K562 (cell line): ENCODE measurements around the gene BIK.
A peak's percentile ranks its signal among the peaks of the same experiment; 100 is the strongest.

Source experiments
- EP300 ChIP-seq: IDR thresholded peaks from 2 replicates; pipeline ENCODE4 v1.6.1; 2012; ENCODE audit warnings: low read length, improper control_type of control experiment
- GABPA ChIP-seq: fragments of 200-800 bp; sonication (Bioruptor generic); conservative IDR thresholded peaks from 2 replicates; pipeline ENCODE4 v1.6.1; 2016; ENCODE audit warnings: low read depth, missing genetic modification characterization, missing compliant biosample characterization
- SP1 ChIP-seq: sonication (generic); formaldehyde crosslinking; IDR thresholded peaks from 2 replicates; pipeline ENCODE4 v1.8.1; 2022; ENCODE audit warnings: mild to moderate bottlenecking, missing genetic modification reagents
- ZNF274 ChIP-seq: IDR thresholded peaks from 2 replicates; pipeline ENCODE4 v1.6.1; 2011; ENCODE audit warnings: low read depth, mild to moderate bottlenecking, low read length, moderate library complexity, borderline replicate concordance

DNA sequence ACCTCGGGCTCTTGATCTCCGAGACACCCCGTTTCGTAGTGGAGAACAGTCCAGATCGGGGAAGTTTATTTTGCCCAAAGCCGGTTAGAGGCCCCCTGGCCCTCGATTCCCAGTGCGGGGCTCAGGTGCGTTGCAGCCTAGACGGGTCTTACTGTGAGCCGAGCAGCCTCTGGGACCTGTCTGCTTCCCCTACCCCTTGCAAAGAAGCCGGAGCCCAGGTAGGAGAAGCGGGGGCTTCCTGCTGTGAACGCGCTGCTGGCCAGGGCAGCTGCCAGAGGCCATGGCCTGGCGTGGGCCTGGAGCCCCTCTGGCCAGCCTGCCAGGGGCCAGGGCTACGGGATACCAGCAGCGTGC, 41.4 kb downstream of the BIK start:
- TF ChIP-seq ZNF274: no peak
- TF ChIP-seq SP1 (CRISPR knock-in tag): no peak
- TF ChIP-seq EP300: no peak
- 0 out of 2 replicates have a peak, but pooled peaks have one; percentile 9 for TF ChIP-seq GABPA (tag)
